ENCODE measurements around the gene TBX1.

TBX1 gene

DNA sequence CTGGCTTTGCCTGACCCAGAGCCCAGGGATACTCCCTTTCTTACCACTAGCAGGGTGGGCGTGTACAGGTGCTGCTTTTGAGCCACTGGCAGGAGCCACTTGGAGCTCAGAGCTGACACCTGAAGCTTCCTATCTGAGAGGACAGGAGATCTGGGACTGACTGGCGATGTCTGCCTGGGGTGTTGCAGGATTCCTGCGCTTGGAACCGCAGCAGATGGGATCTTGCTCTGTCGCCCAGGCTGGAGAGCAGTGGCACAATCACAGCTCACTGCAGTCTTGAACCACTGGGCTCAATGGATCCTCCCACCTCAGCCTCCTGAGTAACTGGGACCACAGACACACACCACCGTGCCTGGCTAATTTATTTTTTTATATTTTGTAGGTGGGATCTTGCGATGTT, 19.5 kb upstream of the TBX1 start:
- Mint-ChIP-seq H3K36me3 (no peaks in the 10 kb centered on the region), H3K4me1 (no peaks in the 10 kb centered on the region), H3K9me3 (no peaks in the 10 kb centered on the region), H3K27ac (peak overlapping the region; percentile 20), H3K4me3 (no peak overlapping the region)
- no peak for DNase-seq (ENCODE audit: low spot score in 2 of 2)
- no peak for ATAC-seq

- DNase-seq (ENCODE audit: low spot score in 2 of 2) (no peak), ATAC-seq (no peak)
- Mint-ChIP-seq H3K4me1 (no peaks in the 10 kb centered on the region), H3K9me3 (no peaks in the 10 kb centered on the region), H3K36me3 (no peaks in the 10 kb centered on the region), H3K27ac (no peak overlapping the region), H3K4me3 (no peak overlapping the region)
These were observed 18.2 kb upstream of the TBX1 start for GRCh38 chr22:19742160-19743066.

DNA sequence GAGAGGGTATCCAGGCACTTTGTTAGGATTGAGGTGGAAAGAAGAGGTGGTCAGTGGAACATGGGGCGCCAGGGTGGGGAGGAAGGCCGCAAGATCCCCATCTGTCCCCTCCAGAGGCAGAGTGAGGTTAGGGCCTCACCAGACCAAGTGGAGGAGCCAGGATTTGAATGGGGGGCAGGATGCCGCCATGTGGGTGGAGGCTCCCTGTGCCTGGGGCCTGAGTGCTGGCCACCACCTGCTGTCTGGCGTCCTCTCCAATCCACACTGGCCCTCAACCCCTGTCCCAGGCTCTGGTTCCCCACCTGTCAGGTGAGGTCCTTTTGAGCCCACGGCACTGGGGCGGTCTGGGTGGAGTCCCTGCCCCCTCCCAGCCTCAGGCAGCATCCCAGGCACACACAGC, 17.5 kb upstream of the TBX1 start:
- no peaks in the 10 kb centered on the region for H3K36me3 Mint-ChIP-seq
- ATAC-seq (no peak), DNase-seq (ENCODE audit: low spot score in 2 of 2) (no peak)
- no peak overlapping the region for H3K4me3 Mint-ChIP-seq
- no peaks in the 10 kb centered on the region for H3K9me3 Mint-ChIP-seq
- no peak overlapping the region for H3K27ac Mint-ChIP-seq
- no peaks in the 10 kb centered on the region for H3K4me1 Mint-ChIP-seq

- ATAC-seq (no peak), DNase-seq (ENCODE audit: low spot score in 2 of 2) (no peak)
- H3K9me3 Mint-ChIP-seq = no peaks in the 10 kb centered on the region
- H3K4me1 Mint-ChIP-seq = no peaks in the 10 kb centered on the region
- no peak overlapping the region for H3K4me3 Mint-ChIP-seq
- no peaks in the 10 kb centered on the region for H3K36me3 Mint-ChIP-seq
- H3K27ac Mint-ChIP-seq = no peak overlapping the region
These were observed 16.9 kb upstream of the TBX1 start for GRCh38 chr22:19743651-19744050.

DNA sequence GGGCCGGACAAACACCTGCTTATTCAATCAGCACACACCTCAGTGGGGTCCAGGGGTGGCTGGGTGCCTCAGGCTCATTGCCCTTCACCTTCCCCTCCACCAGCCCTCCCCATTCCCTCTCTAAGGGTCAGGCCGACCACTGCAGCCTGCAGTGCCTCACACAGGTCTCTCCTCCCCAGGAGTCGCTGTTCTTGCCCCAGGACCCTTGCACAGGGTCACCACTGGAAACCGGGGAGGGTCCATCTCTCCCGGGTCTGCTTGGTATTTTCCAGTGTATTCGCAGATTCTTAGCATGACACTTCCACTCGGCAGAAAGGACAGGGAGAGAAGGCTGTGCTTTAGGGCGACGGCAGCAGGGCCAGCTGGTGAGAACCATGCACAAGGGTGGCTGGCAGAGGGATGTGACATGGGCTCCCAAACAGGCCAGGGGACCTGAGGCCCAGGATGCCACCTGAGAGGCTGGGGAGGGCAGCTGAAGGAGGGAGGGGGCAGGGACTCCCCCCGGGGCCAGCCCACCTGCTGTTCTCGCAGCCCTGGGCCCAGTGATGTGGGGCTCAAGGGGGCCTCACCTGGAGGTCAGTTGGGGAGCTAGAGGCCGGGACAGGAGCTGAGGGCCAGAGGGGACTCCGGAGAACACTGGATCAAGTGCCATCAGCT, 16.1 kb upstream of the TBX1 start:
- Mint-ChIP-seq H3K27ac (peak overlapping the region; percentile 43), H3K4me3 (no peak overlapping the region), H3K9me3 (no peaks in the 10 kb centered on the region), H3K4me1 (no peaks in the 10 kb centered on the region), H3K36me3 (no peaks in the 10 kb centered on the region)
- no peak for ATAC-seq
- no peak for DNase-seq (ENCODE audit: low spot score in 2 of 2)

DNA sequence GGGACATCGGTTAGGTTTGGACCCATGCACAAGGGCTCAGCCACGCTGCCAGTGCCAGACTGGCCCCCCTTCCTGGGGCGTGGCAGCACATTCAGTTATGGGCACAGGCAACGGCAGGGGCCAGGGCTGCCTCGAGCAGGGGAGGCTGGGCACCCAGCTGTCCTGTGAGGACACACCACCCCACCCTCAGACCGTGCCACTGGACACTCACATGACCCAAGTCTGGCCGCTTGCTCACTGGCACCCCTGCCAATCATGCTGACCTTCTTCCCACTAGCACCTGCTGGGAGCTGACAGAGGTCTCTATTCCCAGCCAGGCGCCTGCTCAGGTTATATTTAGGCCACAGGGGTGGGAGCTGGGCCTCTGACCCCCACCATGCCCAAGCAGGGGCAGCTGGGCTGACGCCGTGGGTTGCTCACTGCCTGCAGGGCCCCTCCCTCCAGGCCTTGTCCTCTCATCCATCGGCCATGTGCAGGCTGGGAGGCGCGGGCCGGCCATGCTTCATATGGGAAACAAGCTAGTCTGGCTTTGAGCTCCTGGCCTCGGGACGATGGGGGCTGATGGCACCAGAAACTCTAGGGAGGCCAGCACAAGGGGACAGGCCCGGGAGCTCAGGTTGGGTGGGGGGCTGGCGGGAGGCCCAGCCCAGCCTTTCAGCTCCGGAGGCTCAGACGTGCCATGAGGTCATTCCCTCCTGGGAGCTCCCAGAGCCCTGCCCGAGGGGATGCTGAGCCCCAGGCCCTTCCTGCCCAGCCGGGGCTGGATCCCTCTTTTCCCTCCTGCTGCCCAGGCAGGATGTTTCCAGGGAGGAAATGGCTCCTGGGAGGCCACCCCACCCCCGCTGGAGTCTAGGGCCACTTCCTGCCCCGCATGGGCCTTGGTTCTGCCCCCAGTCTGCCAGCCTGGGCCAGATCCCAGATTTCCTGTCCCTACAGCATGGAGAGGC, 15.2 kb upstream of the TBX1 start:
- Mint-ChIP-seq H3K9me3 (no peaks in the 10 kb centered on the region), H3K4me1 (no peaks in the 10 kb centered on the region), H3K27ac (peak overlapping the region; percentile 43), H3K36me3 (no peaks in the 10 kb centered on the region), H3K4me3 (no peak overlapping the region)
- ATAC-seq = no peak
- DNase-seq (ENCODE audit: low spot score in 2 of 2) = no peak

GRCh38 chr22:19746726-19747125, 13.9 kb upstream of the TBX1 start:
- DNase-seq (ENCODE audit: low spot score in 2 of 2) (no peak), ATAC-seq (no peak)
- Mint-ChIP-seq H3K27ac (no peak overlapping the region), H3K4me1 (no peaks in the 10 kb centered on the region), H3K4me3 (no peak overlapping the region), H3K9me3 (no peaks in the 10 kb centered on the region), H3K36me3 (no peaks in the 10 kb centered on the region)

GRCh38 chr22:19747551-19747950, 13.0 kb upstream of the TBX1 start:
- H3K4me3 Mint-ChIP-seq = no peak overlapping the region
- H3K27ac Mint-ChIP-seq = no peak overlapping the region
- ATAC-seq (no peak), DNase-seq (ENCODE audit: low spot score in 2 of 2) (no peak)
- no peaks in the 10 kb centered on the region for H3K9me3 Mint-ChIP-seq
- H3K4me1 Mint-ChIP-seq = no peaks in the 10 kb centered on the region
- H3K36me3 Mint-ChIP-seq = no peaks in the 10 kb centered on the region

- H3K36me3 Mint-ChIP-seq = no peaks in the 10 kb centered on the region
- DNase-seq (ENCODE audit: low spot score in 2 of 2) (no peak), ATAC-seq (no peak)
- H3K9me3 Mint-ChIP-seq = no peaks in the 10 kb centered on the region
- H3K4me3 Mint-ChIP-seq = no peak overlapping the region
- H3K27ac Mint-ChIP-seq = no peak overlapping the region
- no peaks in the 10 kb centered on the region for H3K4me1 Mint-ChIP-seq
These were observed 12.4 kb upstream of the TBX1 start for GRCh38 chr22:19748139-19748538.

DNA sequence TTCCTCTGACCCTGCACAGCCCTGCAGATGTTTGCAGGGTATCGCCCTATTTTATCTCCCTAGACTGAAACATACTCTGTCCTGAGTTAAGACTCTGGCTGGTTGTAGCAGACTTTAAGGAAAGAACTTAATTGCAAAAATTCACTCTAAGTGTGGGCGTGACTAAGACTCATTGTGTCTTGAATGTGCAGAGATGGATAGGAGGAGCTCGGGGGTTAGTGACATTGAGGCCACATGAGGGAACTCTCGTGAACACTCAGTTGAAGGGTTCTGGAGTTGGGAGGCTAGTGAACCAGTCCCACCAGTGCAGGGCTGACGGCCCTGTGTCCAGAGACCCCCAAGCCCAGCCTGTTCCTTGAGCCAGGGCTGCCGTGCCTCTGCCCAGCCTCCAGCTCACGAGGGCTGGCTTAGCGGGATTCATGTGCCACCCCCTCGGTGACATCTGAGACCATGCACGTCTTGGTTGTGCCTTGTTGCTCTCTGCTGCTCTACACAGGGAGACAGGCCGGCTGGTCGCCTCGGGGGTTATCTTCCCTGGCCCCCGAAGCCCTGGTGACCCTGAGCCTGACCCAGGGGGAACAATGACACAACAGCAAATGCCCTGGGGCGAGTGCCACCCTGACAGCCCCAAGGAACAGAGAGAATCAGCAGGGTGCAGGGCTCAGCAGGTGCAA, 11.4 kb upstream of the TBX1 start:
- ATAC-seq = no peak
- no peak for DNase-seq (ENCODE audit: low spot score in 2 of 2)
- Mint-ChIP-seq H3K4me1 (no peaks in the 10 kb centered on the region), H3K27ac (no peak overlapping the region), H3K36me3 (no peaks in the 10 kb centered on the region), H3K9me3 (no peaks in the 10 kb centered on the region), H3K4me3 (no peak overlapping the region)

- Mint-ChIP-seq H3K9me3 (no peaks in the 10 kb centered on the region), H3K4me1 (no peaks in the 10 kb centered on the region), H3K36me3 (no peaks in the 10 kb centered on the region), H3K4me3 (no peak overlapping the region), H3K27ac (no peak overlapping the region)
- no peak for ATAC-seq
- DNase-seq (ENCODE audit: low spot score in 2 of 2) = no peak
These were observed 10.7 kb upstream of the TBX1 start for GRCh38 chr22:19749876-19750275.

GRCh38 chr22:19750507-19751490, 9.8 kb upstream of the TBX1 start:
- peaks cover 2% of the 10 kb centered on the region for H3K4me1 Mint-ChIP-seq
- no peak overlapping the region for H3K27ac Mint-ChIP-seq
- H3K36me3 Mint-ChIP-seq = no peaks in the 10 kb centered on the region
- DNase-seq (ENCODE audit: low spot score in 2 of 2) = no peak
- H3K9me3 Mint-ChIP-seq = no peaks in the 10 kb centered on the region
- no peak overlapping the region for H3K4me3 Mint-ChIP-seq
- no peak for ATAC-seq

GRCh38 chr22:19751497-19752245, 8.9 kb upstream of the TBX1 start:
- H3K27ac Mint-ChIP-seq = no peak overlapping the region

More at GRCh38 chr22:19751497-19752245, 8.9 kb upstream of the TBX1 start:
- H3K4me1 Mint-ChIP-seq = peaks cover 10% of the 10 kb centered on the region
- H3K36me3 Mint-ChIP-seq = no peaks in the 10 kb centered on the region
- no peak for DNase-seq (ENCODE audit: low spot score in 2 of 2)
- H3K4me3 Mint-ChIP-seq = no peak overlapping the region
- no peaks in the 10 kb centered on the region for H3K9me3 Mint-ChIP-seq
- no peak for ATAC-seq
